Measurements from ENCODE around the gene PREX1.
A peak's percentile ranks its signal among the peaks of the same experiment; 100 is the strongest.

Gene PREX1

GRCh38 chr20:48674461-48674860 lies 153.3 kb downstream of the PREX1 start:
- DNase-seq, result no peak

GRCh38 chr20:48673507-48673906 lies 154.3 kb downstream of the PREX1 start:
- DNase-seq, result no peak

GRCh38 chr20:48672324-48672723 lies 155.5 kb downstream of the PREX1 start:
- DNase-seq, result no peak

DNA sequence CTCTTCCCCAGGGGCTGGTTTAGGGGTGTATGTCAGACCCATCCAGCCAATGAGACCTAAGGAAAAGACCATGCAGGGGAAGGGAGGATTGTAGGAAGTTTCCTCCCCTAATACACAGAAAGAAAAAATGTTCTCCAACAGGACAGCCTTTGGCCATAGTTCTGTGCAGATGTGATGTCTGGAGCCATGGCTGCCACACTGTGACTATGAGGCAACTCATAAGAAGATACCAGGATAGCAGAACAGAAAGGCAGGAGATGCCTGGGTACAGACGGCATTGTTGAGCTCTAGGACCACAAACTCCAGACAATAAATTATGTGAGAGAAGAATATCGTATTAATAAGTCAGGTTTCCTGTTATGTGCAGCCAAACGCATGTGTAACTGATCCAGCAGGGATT lies 156.7 kb downstream of the PREX1 start:
- DNase-seq, result no peak

GRCh38 chr20:48669946-48670605 lies 157.7 kb downstream of the PREX1 start:
- no peak for DNase-seq

GRCh38 chr20:48668451-48668946 lies 159.3 kb downstream of the PREX1 start:
- DNase-seq, result no peak

GRCh38 chr20:48667889-48668413 lies 159.8 kb downstream of the PREX1 start:
- no peak for DNase-seq

DNA sequence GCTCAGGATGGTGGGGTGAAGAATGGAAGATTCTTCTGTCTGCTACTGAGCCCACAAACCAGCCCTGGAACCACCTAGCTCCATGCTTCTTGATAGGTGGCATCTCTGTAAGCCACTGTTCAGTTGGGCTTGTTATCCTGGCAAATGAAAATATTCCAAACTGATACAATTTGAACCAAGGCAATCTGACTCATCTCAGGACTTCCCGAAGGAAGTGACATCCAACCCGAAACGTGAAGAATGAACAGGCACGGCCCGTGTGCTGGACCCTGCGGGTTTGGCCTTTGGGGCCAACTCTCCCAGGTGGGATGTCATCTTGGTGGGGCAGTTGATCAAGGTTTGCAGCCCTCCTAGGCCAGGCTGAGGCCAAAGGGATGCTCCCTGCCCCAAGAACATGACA lies 160.3 kb downstream of the PREX1 start:
- DNase-seq, result no peak

DNA sequence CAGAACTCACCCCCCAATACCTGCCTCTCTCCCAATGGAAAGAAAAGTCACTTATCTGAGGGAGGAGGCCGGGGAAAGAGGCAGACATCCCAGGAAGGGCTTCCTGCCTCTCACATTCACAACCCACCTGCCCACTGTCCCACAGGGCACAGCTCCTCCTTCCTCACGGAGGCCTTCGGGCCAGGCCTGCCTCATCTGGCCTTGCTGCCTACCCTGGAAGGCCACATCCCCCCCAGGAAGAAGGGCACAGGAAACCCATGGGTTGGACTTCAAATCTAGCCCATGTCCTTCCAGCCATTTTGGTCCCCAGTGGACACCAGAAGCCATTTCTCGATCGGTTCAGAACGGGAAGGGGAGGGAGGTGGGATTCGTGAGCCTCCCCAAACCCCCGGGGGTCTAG lies 162.0 kb downstream of the PREX1 start:
- DNase-seq, result no peak

GRCh38 chr20:48662711-48663110 lies 165.1 kb downstream of the PREX1 start:
- no peak for DNase-seq

- DNase-seq, result no peak
These were observed 166.0 kb downstream of the PREX1 start for GRCh38 chr20:48661575-48662455.

GRCh38 chr20:48660788-48661187 lies 167.0 kb downstream of the PREX1 start:
- DNase-seq, result no peak

- no peak for DNase-seq
These were observed 167.9 kb downstream of the PREX1 start for GRCh38 chr20:48659858-48660257.

GRCh38 chr20:48658505-48658904 lies 169.3 kb downstream of the PREX1 start:
- DNase-seq, result no peak

DNA sequence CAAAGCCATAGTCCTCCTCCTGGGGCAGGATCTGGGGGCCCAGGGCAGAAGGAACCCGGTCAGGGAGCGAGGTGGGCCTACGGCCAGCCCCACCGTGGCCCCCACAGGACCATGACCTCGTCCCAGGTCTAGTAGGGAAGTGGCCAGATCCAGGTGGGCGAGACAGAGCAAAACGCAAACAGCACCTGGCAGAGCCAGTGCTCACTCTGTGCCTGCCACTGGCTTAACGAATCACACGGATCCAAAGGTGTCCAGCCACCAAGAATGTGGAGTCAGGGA lies 169.7 kb downstream of the PREX1 start:
- no peak for DNase-seq

DNA sequence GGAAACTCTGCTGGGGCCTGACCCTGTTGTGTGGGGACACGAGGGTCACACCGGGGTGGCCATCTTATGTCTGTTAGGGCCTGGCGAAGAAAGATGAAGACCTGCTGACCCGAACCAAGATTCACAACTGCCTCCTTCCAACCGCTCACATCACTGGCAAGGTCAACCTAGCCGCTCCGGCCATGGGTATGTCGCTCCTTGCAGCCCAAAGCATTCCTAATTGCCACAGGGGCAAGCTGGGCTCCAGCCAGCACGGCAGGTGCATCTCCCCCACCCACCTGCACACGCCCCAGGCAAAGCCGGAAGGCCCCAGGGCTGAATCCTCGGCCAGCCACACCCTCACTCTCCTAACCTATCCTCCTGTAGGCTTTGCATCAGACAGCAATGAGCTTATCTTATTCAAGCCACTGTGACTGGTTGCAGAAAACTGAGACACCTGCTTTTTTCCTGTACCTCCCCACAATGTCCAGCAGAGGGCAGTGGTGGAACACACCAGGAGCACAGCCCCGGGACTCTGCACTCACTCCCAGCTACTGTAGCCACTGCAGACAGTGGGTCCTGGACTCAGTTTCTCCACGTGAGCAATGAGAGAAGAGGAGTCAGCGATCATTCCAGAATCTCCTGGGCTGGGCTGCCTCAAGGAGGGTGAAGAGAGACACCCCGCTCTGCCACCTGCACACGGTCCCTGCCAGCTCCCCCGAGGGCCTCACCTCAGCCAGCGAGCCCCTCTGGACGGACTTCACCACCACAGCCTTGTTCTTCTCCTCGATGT lies 170.2 kb downstream of the PREX1 start:
- DNase-seq, result peak; percentile 77

DNA sequence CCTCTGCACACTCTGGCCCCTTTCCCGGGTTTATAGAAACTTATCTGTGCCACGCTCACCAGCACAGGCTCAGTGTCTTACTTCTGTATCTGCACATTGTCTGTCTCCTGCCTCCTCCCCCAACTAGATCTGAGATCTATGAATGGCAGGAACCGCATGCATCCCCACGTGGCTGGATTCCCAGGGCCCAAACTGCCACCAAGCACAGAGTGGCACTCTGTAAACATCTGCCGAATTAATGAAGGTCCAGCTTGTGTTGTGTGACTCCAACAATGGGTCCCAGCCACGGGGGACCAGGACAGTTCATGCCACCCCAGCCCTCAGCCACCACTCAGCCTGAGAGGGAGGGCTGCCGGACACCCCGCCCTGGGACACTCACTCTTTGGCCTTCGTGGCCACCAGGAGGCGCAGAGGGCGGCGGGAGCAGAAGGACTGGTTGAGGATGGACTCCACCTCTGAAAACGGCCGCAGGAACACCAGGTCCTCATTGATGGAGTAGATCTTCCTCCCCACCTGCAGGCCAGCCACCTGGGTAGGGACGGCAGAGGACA lies 171.1 kb downstream of the PREX1 start:
- DNase-seq, result no peak

DNA sequence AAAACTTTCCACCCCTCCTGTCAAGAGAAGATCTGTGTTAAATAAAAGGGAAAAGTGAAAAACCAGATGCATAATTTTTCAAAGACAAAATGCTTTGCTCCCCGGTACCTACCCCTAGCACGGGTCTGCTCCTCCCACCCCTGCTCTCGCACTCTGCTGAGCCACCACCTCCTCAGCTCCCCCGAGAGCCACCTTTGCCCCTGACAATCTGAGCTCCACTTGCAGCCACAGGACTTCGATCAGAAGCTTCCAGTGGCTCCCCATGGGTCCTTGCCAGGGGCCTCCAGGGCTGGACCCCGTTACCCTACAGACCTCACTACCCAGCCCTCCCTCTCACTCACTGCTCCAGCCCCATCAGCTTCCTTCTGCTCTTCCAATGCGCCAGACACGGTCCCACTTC lies 171.7 kb downstream of the PREX1 start:
- no peak for DNase-seq

DNA sequence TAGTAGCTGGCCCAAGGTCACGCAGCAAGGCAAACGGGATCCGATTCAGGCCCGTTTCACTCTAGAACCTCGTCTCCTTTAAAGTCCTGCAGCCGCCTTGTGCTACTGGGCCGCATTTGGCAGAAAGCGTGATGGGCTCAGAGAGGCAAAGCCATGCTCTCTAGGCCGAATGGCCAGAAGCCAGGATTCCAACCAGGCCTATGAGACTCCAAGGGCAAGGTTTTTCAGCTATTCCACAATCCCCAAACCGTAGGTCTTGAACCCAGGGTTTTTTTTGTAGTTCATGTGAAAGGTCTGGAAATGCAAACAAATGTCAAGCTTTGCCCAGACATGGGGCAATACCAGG lies 174.1 kb downstream of the PREX1 start:
- DNase-seq, result no peak

DNA sequence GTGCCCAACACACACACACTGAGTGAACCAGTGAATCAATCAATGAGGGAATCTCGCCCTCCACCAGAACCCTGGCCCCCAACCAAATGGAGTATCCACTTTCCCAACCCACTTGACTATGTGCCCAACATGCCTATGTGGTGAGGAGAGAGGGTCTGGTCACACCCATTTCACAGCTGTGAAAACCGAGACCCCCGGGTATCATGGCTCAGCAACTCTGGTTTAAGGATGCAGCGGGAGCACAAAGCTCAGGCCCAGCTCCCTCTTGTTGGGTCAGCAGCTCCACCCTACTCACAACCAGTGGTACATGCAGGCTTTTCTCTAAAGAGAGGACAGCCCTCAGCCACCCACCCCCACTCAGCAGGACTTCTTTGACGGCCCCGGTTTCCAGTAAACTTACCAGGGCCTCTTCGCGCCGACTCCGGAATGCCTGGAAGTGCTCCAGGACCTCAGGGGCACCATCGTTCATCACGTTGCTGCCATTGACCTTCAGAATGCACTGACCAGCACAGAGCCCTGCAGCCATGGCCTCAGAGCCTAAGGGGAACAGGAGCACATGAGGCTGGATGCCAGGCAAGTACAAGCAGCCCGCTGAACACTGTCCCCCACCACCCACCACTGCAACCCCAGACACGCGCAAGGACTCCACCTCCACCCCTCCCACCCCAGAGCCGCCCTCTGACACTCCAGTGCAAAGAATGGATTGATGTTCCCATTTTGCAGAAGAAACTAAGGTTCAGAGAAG lies 174.7 kb downstream of the PREX1 start:
- DNase-seq, result no peak

- DNase-seq, result no peak
These were observed 175.8 kb downstream of the PREX1 start for GRCh38 chr20:48651960-48652359.

GRCh38 chr20:48651271-48651670 lies 176.5 kb downstream of the PREX1 start:
- no peak for DNase-seq

DNA sequence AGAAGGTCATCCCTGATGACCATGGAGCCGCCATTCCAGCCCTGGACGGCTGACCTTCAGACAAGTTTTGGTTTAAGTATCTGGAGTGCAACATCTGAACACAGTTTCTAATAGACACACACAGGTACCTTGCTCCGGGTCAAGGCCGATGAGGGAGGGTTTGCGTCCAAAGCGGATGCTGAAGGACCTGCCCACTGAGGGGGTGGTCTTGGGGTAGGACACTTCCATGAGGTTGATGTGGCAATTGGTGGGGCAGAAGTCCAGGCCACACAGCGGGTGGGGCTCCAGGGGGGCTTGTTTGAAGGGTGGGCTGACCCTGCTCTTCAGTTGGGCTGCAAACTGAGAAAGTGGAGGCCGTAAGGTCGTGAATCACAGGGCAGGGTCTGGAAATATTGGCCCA lies 177.9 kb downstream of the PREX1 start:
- no peak for DNase-seq
